A673 (cell line): ENCODE measurements around the gene SCGB1A1. TPM values are rescaled to one million over a fixed set of nuclear protein-coding genes. Genes with fewer than 3 reads are reported as not detected.
"Not testable (repeated sequence)": the region's sequence is repeated elsewhere in the genome, so short reads cannot be mapped to it uniquely, and the experiment has no call there.

Experiments used
- BruUV-seq: library from RNA; stranded (reverse); fragments of 400-500 nt; replicated peaks from 2 replicates; lab custom pipeline; 2021; lab: Mats Ljungman, UMichigan
- CTCF ChIA-PET: fragments of 300-600 bp; sonication (Branson Sonifier 250); formaldehyde crosslinking; loops from one replicate; lab custom pipeline; 2022; ENCODE audit warnings: antibody characterized with exemption; lab: Charles Lee
- POLR2A ChIA-PET: fragments of 300-600 bp; sonication (Branson Sonifier 250); formaldehyde crosslinking; loops from one replicate; lab custom pipeline; 2022; ENCODE audit warnings: antibody characterized with exemption; ENCODE audit not compliant: low non-redundant PET; lab: Charles Lee
- DNase-seq: peaks from one replicate; pipeline ENCODE4 v3.0.0-alpha.2; 2015; ENCODE audit warnings: low spot score
- H3K27ac ChIP-seq: fragments of 200-600 bp; sonication (generic); 2 replicates; pipeline ENCODE4 v1.5.1; 2016; ENCODE audit warnings: mixed run types, low read depth, mild to moderate bottlenecking, mixed read lengths, antibody characterized with exemption, low read length; ENCODE audit not compliant: poor library complexity, severe bottlenecking
- H3K27me3 ChIP-seq: fragments of 200-600 bp; sonication (generic); replicated peaks from 2 replicates; pipeline ENCODE4 v1.6.1; 2017; ENCODE audit warnings: mixed run types, low read depth, mild to moderate bottlenecking, mixed read lengths, antibody characterized with exemption, low read length; ENCODE audit not compliant: insufficient read depth, poor library complexity
- H3K36me3 ChIP-seq: fragments of 200-600 bp; sonication (generic); 2 replicates; pipeline ENCODE4 v1.6.1; 2016; ENCODE audit warnings: mixed run types, mild to moderate bottlenecking, mixed read lengths, antibody characterized with exemption, low read length; ENCODE audit not compliant: insufficient read depth, poor library complexity, severe bottlenecking
- H3K4me1 ChIP-seq: fragments of 200-600 bp; sonication (generic); 2 replicates; pipeline ENCODE4 v1.6.1; 2017; ENCODE audit warnings: mixed run types, mild to moderate bottlenecking, mixed read lengths, antibody characterized with exemption, low read length; ENCODE audit not compliant: insufficient read depth, poor library complexity, severe bottlenecking
- H3K4me3 ChIP-seq: fragments of 200-600 bp; sonication (generic); 2 replicates; pipeline ENCODE4 v1.5.1; 2016; ENCODE audit warnings: low read depth, mixed run types, mild to moderate bottlenecking, mixed read lengths, low read length; ENCODE audit not compliant: poor library complexity, severe bottlenecking
- H3K9me3 ChIP-seq: fragments of 200-600 bp; sonication (generic); 2 replicates; pipeline ENCODE4 v1.6.1; 2016; ENCODE audit warnings: mixed run types, low read depth, mild to moderate bottlenecking, mixed read lengths, antibody characterized with exemption, low read length; ENCODE audit not compliant: poor library complexity, severe bottlenecking
- EZH2 ChIP-seq: fragments of 200-600 bp; sonication (generic); IDR thresholded peaks from 2 replicates; pipeline ENCODE4 v1.6.1; 2017; ENCODE audit warnings: borderline replicate concordance, low read depth, mild to moderate bottlenecking, mixed read lengths, antibody characterized with exemption, low read length; ENCODE audit not compliant: poor library complexity, severe bottlenecking
- intact Hi-C: fragments of 100-400 bp; cut with micrococcal nuclease; formaldehyde crosslinking; loops from one replicate; pipeline ENCODE4 v1.10.0; 2022; ENCODE audit not compliant: unreplicated experiment
- total RNA-seq: library from RNA; stranded (reverse); gene quantifications from 2 replicates; pipeline ENCODE4 v1.2.3, GENCODE V29; 2021
- TF ChIP-seq, protein P1 (sequence below): fragments of 300-800, 200-600 bp; sonication (generic); conservative IDR thresholded peaks from 2 replicates; pipeline ENCODE4 v1.5.1; 2017; ENCODE audit warnings: low read depth, mild to moderate bottlenecking, antibody characterized with exemption, low read length, moderate library complexity, mixed read lengths

The SCGB1A1 gene
- total RNA-seq, 1 experiment from 2014 or later, result not detected

GRCh38 chr11:62380821-62381245 is 38.0 kb upstream of the SCGB1A1 start:
- H3K27me3 ChIP-seq, POLR2A ChIA-PET, H3K4me1 ChIP-seq, intact Hi-C loops, H3K36me3 ChIP-seq, H3K4me3 ChIP-seq, H3K27ac ChIP-seq, H3K9me3 ChIP-seq, BruUV-seq, CTCF ChIA-PET: not testable (repeated sequence)
- peak; percentile 87 for DNase-seq
- TF ChIP-seq, protein P1, sequence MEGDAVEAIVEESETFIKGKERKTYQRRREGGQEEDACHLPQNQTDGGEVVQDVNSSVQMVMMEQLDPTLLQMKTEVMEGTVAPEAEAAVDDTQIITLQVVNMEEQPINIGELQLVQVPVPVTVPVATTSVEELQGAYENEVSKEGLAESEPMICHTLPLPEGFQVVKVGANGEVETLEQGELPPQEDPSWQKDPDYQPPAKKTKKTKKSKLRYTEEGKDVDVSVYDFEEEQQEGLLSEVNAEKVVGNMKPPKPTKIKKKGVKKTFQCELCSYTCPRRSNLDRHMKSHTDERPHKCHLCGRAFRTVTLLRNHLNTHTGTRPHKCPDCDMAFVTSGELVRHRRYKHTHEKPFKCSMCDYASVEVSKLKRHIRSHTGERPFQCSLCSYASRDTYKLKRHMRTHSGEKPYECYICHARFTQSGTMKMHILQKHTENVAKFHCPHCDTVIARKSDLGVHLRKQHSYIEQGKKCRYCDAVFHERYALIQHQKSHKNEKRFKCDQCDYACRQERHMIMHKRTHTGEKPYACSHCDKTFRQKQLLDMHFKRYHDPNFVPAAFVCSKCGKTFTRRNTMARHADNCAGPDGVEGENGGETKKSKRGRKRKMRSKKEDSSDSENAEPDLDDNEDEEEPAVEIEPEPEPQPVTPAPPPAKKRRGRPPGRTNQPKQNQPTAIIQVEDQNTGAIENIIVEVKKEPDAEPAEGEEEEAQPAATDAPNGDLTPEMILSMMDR, result peak; percentile 81

DNA sequence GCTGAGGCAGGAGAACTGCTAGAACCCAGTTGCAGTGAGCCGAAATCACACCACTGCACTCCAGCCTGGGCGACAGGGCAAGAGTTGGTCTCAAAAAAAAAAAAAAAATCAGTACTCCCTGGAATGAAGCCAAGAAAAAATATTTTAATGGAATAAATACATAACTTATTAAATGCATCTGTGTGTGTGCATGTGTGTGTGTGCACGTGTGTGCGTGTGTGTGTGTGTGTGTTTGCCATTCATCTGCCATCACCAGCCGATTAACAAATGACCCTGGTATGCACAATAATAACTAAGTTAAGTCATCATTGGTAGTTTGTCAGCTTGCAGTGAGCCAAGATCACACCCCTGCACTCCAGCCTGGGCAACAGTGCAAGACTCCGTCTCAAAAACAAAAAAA is 35.0 kb upstream of the SCGB1A1 start:
- CTCF ChIA-PET, result no interaction called here
- BruUV-seq, result no TSS peak
- Histone ChIP-seq H3K36me3 (no peaks in the 10 kb centered on the region), H3K9me3 (no peaks in the 10 kb centered on the region), H3K27me3 (no peaks in the 10 kb centered on the region), H3K4me1 (no peaks in the 10 kb centered on the region), H3K4me3 (no peak overlapping the region), H3K27ac (no peak overlapping the region)
- TF ChIP-seq, protein P1, result no peak
- TF ChIP-seq EZH2, result no peak
- intact Hi-C loops, result no loop called here
- POLR2A ChIA-PET, result no interaction called here
- no peak for DNase-seq

GRCh38 chr11:62386083-62386482 is 32.8 kb upstream of the SCGB1A1 start:
- POLR2A ChIA-PET, result interaction anchor here (0.6 kb wide), 1 partner anchor 1931 kb away, joined by 3 read pairs; no protein-coding TSS in a partner anchor
- H3K9me3 ChIP-seq, DNase-seq, H3K27ac ChIP-seq, H3K4me3 ChIP-seq, H3K4me1 ChIP-seq, CTCF ChIA-PET, H3K36me3 ChIP-seq, H3K27me3 ChIP-seq, intact Hi-C loops, BruUV-seq: not testable (repeated sequence)

GRCh38 chr11:62387381-62387780 is 31.5 kb upstream of the SCGB1A1 start:
- DNase-seq, result no peak
- BruUV-seq, result no TSS peak
- Histone ChIP-seq H3K27ac (no peak overlapping the region), H3K9me3 (no peaks in the 10 kb centered on the region), H3K36me3 (no peaks in the 10 kb centered on the region), H3K27me3 (no peaks in the 10 kb centered on the region), H3K4me3 (no peak overlapping the region), H3K4me1 (no peaks in the 10 kb centered on the region)
- POLR2A ChIA-PET, result no interaction called here
- intact Hi-C loops, result no loop called here
- CTCF ChIA-PET, result no interaction called here
- TF ChIP-seq, protein P1, result no peak
- TF ChIP-seq EZH2, result no peak
